Measurements from ENCODE around the gene ARHGAP5.

Gene ARHGAP5

DNA sequence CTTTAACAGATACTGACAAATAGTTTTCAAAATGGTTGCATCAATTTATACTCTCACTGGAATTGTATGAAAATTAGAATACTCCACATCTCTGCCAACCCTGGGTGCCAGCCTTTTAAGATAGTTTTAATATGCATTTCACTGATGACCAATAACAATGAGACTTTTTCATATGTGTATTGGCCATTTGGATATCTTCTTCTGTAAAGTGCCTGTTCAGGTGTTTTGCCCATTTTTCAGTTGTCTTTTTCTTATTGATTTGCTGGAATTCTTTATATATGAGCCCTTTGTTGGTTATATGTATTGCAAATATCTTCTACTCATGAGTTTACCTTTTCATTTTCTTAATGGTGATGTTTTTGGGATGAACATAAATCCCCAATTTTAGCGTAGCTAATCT, 108.0 kb downstream of the ARHGAP5 start:
- DNase-seq (ENCODE audit: low spot score) = no peak

DNA sequence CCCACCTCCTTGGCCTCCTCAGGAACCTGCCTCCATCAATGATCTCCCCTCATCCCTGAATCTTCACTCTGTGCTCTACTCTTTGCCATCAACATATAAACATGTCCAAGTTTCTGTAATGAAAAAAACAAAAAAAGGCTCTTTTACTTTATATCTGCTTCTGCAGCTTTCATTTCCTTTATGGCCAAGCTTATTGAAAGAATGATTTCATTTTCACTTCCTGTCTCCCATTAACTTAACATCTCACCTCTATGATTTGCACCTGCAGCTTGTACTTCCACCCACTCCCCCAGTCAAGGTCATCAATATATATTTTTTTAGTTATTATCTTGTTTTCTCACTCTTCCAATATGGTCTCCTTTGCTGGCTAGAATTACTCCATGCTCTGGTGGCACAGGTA, 109.1 kb downstream of the ARHGAP5 start:
- no peak for DNase-seq (ENCODE audit: low spot score)

DNA sequence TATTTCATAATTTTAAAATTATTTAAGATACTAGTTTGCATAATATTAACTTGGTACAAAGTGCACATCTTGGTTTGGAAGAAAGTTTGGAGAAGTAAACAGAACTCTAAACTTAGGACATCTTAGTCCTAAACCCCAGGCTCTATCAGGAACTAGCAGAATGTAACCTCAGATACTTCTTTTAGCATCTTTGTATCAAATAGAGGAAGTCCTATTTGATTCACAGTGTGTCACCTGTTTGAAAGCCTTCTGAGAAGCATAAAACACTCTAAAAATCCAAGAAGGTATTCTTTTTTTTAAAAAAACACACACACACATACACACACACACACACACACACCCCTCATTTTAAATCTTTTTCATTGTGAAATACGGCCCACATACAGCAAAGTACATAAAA, 112.7 kb downstream of the ARHGAP5 start:
- no peak for DNase-seq (ENCODE audit: low spot score)

DNA sequence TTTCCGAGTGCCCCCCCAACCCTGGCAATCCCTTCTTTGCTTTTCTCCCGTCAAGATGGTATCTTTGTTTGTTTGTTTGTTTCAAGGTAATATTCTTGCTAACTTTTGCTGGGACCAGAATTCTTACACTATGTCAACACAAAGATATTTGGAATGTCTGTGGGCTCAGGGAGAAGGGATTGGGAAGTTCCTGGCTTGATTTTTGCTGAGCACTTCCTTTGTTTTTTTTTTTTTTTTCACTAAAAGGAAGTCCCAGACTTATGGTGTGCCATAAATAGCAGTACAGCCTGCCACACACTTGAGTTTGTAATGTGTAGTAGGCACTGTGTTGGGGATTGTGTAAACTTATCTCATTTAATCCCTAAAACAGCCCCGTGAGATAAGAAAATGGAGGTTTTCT, 113.6 kb downstream of the ARHGAP5 start:
- DNase-seq (ENCODE audit: low spot score) = no peak

DNA sequence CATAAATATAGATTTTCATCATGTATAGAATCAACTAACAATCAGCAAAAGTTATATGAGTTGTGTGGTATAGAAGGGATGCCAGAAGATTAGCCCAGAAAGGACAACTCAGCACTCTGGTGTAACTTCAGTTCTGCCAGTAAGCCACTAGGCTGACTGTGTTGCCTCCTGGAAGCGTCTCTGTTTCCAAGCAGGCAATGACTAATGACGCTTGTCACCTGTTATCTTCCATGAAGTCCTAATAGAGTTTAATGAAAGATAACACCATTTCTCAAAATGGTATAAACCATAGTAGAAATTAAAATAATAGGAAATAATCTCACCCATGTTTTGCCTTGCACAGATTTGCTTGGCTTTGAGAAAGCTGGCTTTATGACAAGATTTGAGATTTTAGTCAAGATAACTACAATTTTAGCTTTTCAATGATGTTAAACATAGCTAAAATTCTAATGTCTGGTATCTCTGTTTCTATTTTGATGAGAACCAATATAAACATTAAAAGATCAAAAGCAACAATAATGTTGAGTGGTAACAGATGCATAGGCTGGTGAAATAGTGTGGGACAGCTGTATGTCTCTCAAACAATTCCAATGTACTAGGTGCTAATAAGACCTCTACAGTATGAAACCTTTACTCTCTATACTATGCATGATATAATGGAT, 115.7 kb downstream of the ARHGAP5 start:
- no peak for DNase-seq (ENCODE audit: low spot score)

DNA sequence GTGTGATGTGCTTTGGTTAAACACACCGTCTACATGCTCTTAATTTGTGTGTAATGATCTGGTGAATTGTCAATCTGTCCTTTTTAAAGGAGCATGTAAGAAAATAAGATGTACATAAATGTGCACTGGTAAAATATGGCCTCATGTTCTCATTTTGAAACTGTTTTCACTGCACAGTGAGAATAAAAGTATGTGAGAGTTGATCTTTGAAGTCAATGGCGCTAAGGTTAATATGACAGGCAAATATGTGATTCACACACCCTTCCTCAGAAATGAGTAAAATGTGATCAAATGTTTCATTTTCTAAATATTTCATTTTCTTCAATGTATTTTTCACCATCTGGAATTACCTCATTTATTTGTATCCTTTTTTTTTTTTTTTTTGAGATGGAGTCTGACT, 116.4 kb downstream of the ARHGAP5 start:
- DNase-seq (ENCODE audit: low spot score) = no peak

DNA sequence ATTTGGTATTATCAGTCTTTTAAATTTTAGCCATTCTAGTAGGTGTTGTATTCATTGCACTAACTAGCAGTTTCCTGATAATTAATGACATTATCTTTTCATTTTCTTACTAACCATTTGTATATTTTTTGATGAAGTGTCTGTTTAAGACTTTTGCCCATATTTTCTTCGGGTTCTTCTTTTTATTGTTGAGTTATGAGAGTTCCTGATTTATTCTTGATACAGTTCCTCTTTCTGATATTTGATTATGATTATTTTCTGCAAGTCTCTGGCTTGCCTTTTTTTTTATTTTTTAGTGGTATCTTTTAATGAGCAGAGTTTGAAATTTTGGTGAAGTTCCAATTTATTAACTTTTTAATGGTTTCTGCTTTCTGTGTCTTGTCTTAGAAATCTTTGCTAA, 118.5 kb downstream of the ARHGAP5 start:
- no peak for DNase-seq (ENCODE audit: low spot score)

DNA sequence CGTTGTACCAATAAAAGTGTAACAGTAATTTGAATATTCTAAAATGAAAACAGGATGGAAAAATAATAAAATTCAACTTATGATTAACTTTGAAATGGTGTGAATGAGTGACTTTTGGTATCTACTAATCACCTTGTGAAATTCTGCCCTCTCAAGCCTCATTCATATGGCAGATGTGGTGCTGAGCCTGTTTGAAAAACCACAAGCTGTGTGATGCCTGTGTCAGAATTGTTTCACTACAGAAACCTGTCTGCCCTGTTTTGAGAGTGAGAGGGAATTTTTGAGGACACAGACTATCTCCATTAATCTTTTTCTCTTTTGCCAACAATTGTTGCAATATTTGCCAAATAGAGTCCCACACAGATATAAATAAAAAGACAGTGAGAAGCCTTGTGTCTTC, 120.8 kb downstream of the ARHGAP5 start:
- DNase-seq (ENCODE audit: low spot score) = no peak

DNA sequence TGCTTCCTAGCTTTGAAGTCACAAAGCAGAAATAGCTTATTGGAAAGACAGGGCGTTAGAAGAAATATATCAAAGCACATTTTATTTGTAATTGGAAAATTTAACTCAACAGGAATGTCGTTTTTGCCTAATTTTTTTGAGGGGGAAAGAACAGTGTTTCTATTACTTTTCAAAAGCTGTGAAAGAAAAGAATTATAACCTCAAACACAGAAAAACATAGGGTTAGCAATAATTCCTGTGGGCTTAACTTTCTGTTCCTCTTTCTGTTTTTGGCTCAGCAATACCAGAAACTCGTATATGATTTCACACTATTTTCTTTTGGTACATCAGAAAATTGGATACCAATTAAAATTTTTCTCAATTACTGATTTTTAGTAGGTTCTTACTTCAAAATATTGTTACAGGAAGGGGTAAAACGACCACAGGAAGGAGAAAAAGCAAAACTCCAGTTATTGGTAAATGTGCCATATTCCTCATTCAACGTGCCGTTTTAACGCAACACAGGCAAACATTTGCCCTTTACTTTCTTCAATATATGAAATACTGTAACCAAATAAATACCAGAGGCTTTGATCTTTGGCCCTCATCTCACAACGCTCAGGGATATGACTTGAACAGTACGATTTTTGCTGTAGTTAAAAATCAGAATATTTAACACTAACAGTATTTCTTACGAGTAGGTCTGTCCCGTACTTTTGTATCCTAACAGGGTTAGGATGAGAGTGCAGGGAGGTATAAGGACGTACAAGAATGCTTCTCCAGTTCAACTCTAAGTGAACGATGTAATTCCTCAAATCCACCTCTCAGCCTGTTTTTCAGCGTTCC, 123.5 kb downstream of the ARHGAP5 start:
- no peak for DNase-seq (ENCODE audit: low spot score)

DNA sequence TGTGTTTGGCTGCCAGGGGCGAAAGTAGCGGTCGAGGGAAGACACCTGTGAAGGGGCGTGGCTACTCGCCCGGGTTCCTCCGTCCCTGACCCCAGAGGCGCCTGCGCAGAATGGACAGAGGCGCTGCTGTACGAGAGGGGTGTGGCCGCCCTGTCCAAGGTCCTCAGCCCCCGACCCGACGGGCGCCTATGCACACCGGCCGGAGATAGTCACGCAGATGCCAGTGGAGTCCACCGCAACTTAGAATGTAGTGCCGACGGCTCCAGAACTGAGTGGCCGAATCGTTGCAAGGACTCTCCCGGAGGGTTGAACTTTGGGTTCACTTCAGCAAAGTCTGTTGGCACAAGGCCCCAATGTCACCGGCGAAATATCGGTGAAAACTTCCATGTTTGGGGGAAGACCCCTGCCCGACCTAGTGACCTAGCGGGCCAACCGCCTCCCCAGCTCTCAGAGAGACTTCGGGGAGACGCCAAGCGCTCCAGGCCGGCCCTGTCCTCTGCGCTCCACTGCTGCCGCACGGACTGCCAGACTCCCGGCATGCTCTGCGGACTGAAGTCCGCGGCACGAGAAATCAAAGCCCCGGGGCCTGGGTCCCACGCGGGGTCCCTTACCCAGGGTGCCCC, 124.2 kb downstream of the ARHGAP5 start:
- peak; percentile 34 for DNase-seq (ENCODE audit: low spot score)

DNA sequence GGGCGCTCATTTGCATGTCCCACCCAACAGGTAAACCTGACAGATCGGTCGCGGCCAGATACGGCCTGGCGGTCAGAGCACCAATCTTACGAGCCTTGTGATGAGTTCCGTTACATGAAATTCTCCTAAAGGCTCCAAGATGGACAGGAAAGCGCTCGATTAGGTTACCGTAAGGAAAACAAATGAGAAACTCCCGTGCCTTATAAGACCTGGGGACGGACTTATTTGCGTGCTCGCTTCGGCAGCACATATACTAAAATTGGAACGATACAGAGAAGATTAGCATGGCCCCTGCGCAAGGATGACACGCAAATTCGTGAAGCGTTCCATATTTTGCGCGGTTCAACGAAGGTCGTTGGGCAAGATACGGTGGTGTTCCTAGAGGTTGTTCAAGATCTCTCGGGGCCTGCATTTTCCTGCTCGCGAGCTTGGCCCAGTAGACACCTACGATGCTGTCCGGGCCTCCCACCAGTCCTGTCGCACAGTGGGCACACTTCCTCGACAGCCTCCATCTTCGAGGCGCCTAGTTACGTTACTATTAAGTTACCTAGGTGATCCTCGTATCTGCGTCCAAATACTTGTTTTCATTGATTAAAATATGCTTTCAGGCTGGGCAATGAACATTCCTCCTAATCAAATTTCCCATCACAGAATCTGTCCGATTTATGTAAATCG, 124.8 kb downstream of the ARHGAP5 start, which contains the start of gene RNU6-7:
TSS of gene RNU6-7 (plus strand) at position 230 of the 675 bp plus-strand sequence.
- DNase-seq (ENCODE audit: low spot score) = no peak

DNA sequence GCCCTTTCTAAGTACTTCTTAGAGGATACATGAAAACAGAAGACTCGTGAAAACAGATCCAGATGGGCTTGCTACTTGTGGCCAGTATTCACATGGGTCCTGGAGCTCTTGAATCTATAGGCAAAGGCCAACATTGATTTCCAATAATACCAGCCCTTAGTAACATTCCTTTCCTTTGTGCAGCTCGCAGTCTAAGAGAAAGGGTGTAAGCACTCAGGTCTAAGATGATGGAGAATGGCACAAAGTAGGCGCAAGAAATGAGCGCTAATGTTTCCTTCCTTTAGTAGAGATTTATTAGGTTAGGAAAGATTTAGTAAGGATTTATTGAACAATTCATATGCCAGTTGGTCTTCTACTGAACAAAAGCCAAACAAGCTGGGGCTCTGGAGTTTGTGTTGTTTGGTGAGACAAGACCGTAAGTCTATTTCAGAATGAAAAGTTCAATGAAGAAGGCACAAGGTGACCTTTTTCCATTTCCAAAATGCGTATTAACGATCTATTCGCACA, 125.4 kb downstream of the ARHGAP5 start:
- no peak for DNase-seq (ENCODE audit: low spot score)

DNA sequence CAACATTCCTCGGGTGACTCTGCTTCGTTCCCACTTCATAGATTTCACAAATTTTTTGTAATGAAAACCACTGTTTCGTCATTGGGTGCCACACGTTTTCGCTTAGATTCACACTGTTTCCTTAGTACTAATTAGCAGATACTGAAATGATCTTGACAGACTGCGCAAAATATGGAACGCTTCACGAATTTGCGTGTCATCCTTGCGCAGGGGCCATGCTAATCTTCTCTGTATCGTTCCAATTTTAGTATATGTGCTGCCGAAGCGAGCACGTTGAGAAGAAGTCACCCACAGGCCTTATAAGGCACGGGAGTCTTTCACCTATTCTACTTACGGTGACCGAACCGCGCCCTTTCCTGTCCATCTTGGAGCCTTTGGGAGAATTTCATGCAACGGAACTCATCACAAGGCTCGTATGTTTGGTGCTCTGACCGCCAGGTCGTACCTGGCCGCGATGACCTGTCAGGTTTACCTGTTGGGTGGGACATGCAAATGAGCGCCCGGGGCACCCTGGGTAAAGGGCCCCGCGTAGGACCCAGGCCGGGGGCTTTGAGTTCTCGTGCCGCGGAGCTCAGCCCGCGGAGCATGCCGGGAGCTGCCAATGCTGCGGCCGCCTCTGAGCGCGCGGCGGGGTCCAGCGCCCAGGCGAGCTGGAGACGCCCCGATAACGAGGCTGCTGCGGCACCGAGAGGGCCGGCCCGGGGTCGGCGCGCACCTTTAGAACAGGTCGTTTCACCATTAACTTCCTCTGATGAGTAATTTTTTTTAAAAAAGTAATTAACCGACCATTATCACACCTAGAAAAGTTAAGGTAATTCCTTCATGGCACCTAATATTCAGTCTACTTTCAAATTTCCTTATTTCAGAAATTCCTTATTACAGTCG, 126.1 kb downstream of the ARHGAP5 start, which contains the start of gene RNU6-8:
TSS of gene RNU6-8 (minus strand) at position 272 of the 885 bp plus-strand sequence.
- DNase-seq (ENCODE audit: low spot score) = peak; percentile 74

DNA sequence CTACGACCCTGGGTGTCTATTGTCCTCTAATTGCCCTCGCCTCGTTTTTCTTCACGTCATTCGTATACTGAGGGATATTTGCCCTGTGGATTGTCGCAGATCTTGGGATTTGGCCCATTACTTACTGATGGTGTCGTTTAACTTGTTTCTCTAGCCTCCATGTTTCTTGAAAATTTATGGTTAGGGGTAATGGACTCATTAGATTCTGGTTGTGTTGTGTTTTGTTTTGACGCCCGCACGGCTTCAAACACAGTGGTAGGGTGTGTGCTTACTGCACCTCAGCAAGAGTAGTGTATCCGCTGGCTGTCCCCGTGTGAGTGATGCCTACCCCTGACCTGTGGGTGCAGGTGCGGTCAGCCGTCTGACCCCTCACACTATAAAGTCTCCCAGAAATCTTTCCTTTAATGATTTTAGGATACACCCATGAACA, 126.8 kb downstream of the ARHGAP5 start:
- DNase-seq (ENCODE audit: low spot score) = no peak

DNA sequence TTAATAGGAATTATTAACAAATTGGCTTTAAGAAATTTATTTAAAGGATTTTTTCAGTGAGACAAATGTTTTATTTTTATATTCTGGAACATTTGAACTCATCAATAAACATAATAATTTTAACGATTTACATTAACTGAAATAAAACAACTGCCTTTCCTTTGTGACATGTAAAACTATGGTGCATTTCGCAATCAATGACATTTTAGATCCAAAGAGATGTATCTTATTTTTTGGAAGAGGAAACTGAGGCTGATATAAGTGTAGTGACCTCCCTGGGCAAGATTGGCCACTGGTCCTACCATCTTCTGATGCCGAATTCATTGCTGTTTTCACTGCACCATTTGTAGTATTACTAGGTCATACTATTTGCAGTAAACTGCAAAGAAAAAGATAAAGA, 128.4 kb downstream of the ARHGAP5 start:
- DNase-seq (ENCODE audit: low spot score) = no peak

DNA sequence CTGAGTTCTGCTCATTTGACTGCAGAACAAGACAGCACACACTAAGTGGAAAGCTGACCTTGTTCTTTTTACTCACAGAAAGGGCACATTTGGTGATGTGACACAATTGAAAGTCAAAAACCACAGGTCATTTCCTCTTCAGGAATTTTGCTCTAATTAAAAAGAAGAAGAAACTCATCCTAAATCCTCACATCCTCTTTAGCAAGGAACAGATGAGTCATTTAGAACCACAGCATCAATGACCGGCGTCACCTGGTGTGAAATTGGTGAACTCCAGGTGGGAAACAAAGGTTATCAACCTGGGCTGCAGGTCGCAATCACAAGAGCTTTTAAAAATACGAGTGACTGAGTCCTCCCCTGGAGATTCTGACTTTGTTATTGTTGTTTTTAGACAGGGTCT, 128.9 kb downstream of the ARHGAP5 start:
- DNase-seq (ENCODE audit: low spot score) = no peak

DNA sequence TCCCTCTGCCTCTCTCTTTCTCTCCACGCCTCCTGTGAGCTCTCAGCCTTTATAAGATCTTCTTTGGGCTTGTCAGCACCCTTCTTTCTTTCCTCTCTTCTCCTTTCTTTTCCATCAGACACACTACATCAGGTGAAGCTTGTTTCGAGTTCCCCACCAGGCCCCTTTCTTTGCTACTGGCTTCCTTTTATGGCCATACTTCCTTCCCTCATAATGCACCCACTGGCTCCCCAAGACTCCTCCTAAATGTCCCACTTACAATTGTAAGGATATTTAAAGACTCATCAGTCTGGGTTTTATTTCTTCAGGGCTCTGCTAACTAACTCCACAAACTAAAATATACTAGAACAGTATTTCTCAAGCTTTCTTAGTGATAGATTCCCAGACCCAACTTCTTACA, 129.4 kb downstream of the ARHGAP5 start:
- DNase-seq (ENCODE audit: low spot score) = no peak

DNA sequence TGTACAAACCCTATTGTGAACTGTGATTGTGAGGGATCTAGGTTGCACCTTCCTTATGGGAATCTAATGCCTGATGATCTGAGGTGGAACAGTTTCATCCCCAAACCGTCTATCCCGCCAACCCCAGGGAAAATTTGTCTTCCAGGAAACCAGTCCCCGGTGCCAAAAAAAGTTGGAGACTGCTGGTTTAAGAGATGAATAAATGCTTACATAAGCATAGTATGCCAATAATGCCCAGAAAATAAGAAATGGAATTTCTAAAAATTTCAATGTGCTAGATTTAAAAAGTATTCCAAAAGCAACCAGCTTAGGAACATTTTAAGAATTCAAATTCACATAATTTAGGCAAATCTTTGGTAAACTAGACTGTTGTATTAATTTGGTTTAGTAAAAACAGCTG, 131.4 kb downstream of the ARHGAP5 start:
- no peak for DNase-seq (ENCODE audit: low spot score)

Measured in hepatic stellate cell (primary cell).